SK-MEL-5 (cell line): ENCODE data around the gene PBRM1. TPM values are rescaled to one million over a fixed set of nuclear protein-coding genes. Genes with fewer than 3 reads are reported as not detected.
"Not testable (repeated sequence)": the region's sequence is repeated elsewhere in the genome, so short reads cannot be mapped to it uniquely, and the experiment has no call there.

ENCODE experiments used
- DNase-seq: peaks from one replicate; pipeline ENCODE4 v3.0.0-alpha.2; 2016; ENCODE audit warnings: low read depth, low spot score
- in situ Hi-C: cut with HindIII; loops from 2 replicates; pipeline ENCODE4 v1.10.0; 2016; ENCODE audit warnings: low sequenced_read_pairs, high pct_unique_total_duplicates, low pct_unique_long_range_greater_than_20kb
- polyA plus RNA-seq, 2 experiments: library from polyadenylated mRNA; depleted of rRNA; stranded (reverse); fragments of >200 nt; gene quantifications; 2 replicates each; pipeline ENCODE4 v1.2.3, GENCODE V29; 2015
- total RNA-seq: library from RNA; depleted of rRNA; stranded (reverse); fragments of >200 nt; shearing (Covaris generic); gene quantifications from 2 replicates; pipeline ENCODE4 v1.2.3, GENCODE V29; 2014; rRNA removed

The PBRM1 gene
- total RNA-seq = 41.7 and 43.6 TPM in 2 replicates
- 27.5 and 35.6 TPM in 2 replicates for polyA plus RNA-seq (2015; cell fraction: cytosol; rRNA removed)
- polyA plus RNA-seq (2015; cell fraction: nucleus; rRNA removed) = 23.1 and 32.7 TPM in 2 replicates

DNA sequence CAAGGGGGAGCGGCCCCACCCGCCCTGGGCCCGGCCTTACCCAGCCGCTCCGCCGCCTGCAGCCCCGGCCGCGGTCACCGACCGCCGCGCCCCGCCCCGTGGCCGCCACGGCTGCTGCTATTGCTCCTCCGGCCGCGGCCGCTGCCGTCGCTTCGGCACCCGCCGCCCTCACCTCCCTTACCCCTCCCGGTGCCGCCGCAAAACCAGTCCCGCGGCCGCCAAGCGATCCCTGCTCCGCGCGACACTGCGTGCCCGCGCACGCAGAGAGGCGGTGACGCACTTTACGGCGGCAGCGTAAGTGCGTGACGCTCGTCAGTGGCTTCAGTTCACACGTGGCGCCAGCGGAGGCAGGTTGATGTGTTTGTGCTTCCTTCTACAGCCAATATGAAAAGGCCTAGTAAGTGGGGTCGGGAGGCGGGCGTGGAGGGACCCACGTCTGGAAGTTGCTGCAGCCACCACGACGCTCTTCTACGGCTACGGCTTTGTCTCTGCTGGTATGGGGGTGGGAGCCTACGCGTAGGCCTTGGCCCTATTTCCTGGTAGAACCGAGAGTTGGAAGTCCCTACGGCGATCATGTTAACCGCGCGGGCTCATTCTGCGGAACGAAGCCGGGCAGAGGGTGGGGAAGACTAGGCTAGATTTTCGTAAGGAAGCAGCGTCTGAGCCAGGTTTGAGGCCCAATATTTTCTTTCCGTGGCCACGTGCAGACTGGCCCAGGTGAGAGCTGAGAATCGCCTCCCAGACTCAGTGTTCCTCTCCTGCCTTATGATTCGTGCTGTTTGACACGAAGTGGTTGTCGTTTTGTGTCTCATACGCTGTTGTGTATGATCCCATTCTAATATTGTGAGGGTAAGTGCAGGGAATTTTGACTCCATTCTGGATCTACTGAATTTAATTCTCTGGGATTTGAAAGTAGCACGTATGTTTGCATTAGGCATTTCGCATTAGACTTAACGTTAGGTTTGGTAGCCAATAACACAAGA is at the start of gene PBRM1, which contains the start of gene GNL3:
Gene PBRM1 (minus strand): TSS at position 205 of the 983 bp plus-strand sequence.
Gene GNL3 (plus strand): TSS at position 324 of the 983 bp plus-strand sequence. CDS start 61 bp downstream, at position 385.
- peak; percentile 95 for DNase-seq
- in situ Hi-C loops = no loop called here

DNA sequence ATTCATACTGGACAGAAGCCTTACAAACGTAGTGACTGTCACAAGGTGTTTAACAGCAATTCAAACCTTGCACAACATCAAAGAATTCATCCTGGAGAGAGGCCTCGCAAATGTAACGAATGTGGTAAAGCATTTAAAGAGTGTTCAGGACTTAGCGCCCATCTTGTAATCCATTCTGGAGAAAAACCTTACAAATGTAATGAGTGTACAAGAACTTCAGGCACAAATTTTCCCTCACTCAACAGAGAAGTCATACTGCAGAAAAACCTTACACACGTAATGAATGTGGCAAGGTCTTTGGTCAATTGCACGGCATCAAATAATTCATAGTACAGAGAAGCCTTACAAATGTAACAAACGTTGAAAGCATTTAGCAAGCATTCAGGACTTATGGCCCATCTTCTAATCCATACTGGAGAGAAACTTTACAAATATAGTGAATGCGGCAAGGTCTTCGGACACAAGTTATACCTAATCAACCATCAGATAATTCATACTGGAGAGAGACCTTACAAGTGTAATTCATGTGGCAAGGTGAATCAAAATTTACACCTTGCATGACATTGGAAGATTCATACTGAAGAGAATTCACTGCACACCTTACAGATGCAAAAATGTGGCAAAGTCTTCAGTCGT is 47.7 kb upstream of the PBRM1 start:
- DNase-seq = no peak
- in situ Hi-C loops = no loop called here

DNA sequence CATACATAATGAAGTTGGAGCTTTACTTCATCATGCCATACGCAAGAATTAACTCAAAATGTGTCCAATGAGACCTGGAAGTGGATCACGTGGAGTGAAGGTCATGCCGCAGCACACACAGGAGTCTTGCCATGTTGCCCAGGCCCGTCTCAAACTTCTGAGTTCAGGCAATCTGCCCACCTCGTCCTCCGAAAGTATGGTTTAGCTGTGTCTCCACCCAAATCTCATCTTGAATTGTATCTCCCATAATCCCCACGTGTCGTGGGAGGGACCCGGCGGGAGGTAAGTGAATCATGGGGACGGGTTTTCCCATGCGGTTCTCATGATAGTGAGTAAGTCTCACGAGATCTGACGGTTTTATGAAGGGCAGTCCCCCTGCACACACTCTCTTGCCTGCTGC is 45.9 kb upstream of the PBRM1 start:
- no peak for DNase-seq
- in situ Hi-C loops = no loop called here

DNA sequence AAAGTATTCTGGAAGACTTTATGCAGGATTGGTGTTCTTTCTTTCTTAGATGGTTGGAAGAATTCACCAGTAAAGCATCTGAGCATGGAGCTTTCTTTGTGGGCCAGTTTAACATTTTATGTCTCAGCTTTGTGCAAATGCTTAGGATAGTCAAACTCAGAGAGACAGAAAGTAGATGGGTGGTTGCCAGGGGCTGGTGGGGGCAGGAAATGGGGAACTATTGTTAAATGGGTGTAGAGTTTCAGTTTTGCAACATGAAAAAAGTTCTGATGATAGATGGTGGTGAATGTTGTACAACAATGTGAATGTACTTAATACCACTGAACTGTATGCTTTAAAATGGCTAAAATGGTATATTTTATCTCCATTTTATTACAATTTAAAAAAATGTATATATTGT is 45.0 kb upstream of the PBRM1 start:
- in situ Hi-C loops = no loop called here
- no peak for DNase-seq

DNA sequence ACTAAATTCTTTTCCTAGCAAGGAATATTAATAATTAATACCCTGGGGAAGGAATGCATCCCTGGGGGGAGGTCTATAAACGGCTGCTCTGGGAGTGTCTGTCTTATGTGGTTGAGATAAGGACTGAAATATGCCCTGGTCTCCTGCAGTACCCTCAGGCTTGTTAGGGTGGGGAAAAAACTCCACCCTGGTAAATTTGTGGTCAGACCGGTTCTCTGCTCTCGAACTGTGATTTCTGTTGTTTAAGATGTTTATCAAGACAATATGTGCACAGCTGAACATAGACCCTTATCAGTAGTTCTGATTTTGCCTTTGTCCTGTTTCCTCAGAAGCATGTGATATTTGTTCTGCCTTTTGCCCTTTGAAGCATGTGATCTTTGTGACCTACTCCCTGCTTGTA is 43.0 kb upstream of the PBRM1 start:
- DNase-seq, in situ Hi-C loops: not testable (repeated sequence)

DNA sequence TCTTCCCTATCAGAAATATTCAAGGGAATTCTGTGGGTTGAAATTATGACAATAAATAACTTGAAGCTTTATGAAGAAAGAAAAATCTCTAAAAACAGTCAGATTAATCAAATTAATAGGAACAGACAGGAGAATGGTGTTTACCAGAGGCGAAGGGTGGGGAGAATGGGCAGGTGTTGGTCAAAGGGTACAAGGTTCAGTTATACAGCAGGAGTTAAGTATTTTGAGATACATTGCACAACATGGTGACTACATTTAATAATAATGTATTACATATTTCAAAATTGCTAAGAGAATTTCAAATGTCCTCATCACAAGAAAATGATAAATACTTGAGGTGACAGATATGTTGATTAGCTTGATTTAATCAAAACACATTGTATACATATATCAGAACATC is 38.8 kb upstream of the PBRM1 start:
- in situ Hi-C loops = no loop called here
- no peak for DNase-seq

DNA sequence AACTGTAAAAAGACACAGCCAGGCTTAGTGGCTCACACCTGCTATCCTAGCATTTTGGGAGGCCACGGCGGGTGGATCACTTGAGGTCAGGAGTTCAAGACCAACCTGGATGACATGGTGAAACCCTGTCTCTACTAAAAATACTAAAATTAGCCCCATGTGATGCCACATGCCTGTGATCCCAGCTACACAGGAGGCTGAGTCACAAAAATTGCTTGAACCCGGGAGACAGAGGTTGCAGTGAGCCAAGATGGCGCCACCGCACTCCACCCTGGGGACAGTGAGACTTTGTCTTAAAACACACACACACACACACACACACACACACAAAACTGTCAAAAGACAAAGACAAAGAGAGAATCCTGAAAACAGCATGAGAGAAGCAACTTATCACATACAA is 38.2 kb upstream of the PBRM1 start:
- DNase-seq = no peak
- in situ Hi-C loops = no loop called here

DNA sequence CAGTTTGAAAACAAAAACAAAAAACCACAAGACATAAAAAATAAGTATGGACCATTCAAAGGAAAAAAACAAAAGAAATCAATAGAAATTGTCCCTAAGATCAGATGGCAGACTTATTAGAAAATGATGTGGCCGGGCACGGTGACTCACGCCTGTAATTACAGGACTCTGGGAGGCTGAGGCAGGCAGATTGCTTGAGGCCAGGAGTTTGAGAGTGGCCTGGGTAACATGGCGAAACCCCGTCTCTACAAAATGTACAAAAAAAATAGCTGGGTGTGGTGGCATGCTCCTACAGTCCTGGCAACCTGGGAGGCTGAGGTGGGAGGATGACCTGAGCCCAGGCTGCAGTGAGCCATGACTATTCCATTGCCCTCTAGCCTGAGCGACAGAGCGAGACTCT is 36.8 kb upstream of the PBRM1 start:
- DNase-seq = no peak
- in situ Hi-C loops = no loop called here

DNA sequence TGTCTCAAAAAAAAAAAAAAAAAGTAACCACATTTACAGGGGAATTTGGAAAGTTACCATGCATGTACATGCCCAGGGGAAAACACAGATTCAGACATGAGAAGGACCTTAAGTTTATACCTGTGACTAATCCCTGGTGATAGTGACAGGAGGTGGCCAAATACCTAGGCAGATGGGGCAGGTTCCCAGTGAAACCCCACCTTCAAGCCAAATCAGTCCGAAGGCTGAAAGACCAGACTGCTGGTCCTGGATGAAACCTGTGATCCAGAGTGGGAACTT is 36.0 kb upstream of the PBRM1 start:
- in situ Hi-C loops = no loop called here
- DNase-seq = no peak

DNA sequence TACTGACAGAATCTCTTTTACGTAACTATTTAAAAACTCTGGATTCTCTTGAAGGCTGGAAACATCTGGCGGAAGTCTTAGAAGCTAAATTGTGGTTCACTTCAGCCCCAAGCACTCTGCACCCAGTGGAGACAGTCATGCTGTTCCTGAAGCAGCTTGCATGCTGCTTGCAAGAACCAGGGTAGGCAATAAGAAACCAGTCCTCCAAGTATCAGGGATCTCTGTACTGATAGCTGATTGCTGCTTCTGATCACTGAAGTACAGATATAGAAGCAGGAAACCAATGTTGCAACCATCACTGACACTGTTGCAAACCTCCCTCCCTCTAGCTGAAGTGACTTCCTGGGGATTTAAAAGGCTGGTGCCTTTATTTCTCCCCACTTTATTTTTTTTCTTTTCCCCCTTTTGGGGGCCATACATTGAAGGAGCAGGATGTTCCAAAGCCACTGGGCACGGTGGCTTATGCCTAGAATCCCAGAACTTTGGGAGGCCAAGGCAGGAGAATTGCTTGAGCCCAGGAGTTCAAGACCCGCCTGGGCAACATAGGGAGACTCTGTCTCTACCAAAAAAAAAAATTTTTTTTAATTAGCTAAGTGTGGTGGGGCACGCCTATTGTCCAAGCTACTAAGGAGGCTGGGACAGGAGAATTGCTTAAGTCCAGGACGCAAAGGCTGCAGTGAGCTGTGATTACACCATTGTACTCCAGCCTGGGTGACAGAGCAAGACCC is 35.5 kb upstream of the PBRM1 start:
- in situ Hi-C loops = no loop called here
- DNase-seq = no peak

DNA sequence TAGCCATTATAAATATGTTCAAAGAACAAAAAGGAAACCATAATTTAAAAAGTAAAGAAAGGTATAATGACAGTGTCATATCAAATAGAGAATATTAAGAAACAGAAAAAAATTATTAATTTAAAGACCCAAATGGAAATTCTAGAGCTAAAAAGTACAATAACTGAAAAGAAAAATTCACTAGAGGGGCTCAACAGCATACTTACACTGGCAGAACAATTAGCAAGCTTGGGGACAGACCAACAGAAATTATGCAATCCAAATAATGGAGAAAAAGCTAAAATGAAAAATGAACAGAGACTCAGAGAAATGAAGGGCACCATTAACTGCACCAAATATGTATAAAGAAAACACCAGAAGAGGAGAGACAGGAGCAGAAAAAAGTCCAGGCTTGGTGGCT is 33.9 kb upstream of the PBRM1 start:
- in situ Hi-C loops = no loop called here
- no peak for DNase-seq

DNA sequence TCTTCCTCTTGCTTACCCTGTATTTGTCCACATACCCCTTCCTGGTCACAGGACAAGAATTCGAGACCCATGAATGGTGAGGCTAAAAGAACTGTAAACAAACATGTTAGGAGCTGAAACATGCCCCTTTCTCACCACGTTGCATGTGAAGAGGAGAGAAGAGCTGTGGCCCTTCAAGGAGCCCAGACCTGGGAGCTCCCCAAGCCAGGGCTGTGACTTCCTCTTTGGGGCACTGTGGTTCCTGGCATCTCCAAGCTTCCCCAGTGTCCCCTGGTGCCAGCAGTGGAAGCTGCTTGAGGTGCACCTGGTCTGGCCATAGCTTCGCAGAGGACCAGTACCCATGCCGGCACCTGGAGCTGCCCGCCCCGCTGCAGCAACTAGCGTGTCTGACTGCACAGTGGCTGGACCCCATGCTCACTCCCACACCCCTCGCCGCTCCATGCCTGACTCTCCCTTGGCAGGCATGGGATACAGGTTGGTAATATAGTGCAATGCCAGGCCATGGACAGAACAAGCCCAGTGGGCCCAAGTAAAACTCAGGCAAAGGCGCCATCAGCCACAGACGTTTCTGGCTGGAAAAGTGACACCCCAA is 30.1 kb upstream of the PBRM1 start:
- DNase-seq = no peak
- in situ Hi-C loops = no loop called here

DNA sequence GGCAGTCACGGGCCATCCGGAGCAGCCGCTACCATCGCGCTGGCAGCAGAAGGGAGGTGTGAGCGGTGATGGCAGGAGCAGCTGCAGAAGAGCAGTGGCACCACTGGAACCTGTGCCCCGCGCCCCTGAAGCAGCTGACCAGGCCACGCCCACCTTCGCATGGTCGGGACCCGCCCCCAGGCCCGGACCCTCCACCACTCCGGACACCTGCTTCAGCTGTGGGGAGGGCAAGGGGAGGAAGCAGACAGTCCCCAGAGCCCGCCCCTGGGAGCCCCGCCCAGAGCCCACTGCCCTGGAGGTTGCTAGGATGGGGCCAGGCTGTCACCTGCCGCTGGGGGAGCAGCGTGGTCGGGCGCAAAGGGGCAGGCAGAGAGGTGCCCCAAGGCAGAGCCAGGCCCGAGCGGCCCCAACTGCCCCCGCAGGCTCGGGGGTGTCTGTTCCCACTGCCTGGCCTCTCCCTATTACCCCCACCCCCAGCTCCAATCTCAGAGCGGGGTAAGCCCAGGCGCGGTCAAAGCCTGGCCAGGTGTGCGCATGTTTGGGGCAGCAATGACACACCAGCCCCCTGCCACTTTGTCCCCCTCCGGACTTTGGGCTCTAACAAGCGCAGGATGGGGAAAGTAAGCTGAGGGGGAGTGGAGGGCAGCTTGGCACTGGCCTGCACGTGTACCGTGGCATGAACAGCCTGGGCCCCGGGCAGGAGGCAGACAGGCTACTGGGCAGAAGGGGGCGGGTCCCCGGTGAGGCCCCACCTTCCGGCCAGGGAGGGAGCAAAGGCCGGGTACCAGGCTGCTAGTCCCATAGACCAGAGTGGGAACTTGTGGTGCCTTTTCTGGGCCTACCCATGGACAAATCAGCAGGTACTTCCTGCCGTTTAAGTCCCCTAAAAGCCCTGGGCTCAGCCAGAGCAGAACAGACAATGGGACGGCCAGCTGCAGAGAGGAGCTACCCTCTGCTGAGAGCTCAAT is 28.9 kb upstream of the PBRM1 start:
- in situ Hi-C loops = no loop called here
- DNase-seq = no peak

DNA sequence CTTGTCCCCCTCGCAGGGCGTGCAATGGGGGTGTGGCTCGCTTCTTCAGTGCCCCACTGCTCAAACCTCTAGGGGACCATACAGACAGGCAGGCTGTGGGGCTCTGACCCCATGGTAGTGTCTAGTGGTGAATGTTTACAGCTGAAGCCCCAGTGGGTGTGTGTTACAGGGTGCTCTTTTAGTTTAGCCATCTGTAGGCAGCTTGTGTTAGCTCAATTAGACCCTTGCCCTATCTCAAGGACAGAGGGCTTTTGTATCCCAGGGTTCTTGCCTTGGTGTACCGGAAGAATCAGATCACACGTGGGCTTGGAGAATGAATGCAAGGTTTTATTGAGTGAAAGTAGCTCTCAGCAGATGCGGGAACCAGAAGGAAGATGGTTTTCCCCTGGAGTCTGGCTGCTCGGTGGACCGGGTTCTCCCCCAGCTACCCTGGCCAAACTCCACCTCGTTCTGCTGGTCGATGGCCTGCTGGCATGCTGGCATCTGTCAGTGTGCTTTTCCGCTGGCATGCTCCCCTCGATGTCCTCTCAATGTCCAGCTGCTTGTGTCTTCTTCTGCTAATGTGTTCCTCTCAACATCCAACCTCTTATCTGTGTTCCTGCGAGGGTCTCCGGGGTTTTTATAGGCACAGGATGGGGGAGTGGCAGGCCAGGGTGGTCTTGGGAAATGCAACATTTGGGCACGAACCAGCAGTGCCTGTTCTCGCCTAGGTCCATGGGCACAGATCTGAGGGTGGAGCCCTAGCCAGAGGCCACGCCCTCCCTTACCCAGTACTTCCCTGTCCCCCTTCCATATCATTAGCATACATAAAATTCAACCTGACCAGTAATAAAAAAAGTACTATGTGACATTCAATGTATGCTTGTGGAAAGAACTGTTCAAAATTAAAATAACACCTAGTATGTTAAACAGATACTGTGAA is 26.8 kb upstream of the PBRM1 start:
- peak; percentile 98 for DNase-seq
- in situ Hi-C loops = no loop called here

DNA sequence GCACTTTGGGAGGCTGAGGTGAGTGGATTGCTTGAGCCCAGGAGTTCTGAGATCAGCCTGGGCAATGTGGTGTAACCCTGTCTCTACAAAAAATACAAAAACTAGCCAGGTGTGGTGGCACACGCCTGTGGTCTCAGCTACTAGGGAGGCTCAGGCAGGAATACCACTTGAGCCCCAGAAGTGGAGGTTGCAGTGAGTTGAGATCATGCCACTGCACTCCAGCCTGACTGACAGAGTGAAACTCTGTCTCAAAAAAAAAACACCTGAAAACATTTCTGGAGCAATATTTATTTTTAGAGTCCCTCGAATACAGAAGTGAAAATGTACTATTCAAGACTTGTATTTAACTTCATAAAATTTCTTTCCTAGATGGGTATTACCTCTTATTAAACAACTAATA is 24.8 kb upstream of the PBRM1 start:
- no peak for DNase-seq
- in situ Hi-C loops = no loop called here

DNA sequence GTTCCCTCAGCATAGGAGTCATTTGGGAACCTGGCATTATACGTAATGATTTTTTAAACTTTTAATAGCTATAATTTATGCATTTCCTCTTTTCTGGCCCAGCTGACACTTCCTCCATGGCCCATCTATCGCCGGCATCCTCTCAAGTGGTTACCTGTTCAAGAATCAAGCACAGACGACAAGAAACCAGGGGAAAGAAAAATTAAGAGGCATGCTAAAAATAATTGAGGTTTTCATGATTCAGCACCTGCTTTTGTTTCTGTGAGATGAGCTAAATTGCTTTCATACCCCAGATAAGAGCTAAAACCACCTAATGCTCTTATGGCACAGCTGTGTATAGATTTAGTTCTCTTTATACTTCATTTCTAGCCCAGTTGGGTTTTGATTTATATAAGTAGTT is 21.9 kb upstream of the PBRM1 start:
- in situ Hi-C loops = no loop called here

More for the DNA sequence above, 21.9 kb upstream of the PBRM1 start:
- no peak for DNase-seq
